H9 (cell line): Measurements from ENCODE around the gene ABCB11. TPM values are rescaled to one million over a fixed set of nuclear protein-coding genes. Genes with fewer than 3 reads are reported as not detected.
A peak's percentile ranks its signal among the peaks of the same experiment; 100 is the strongest.

Experiments used
- DNase-seq: peaks from one replicate; pipeline ENCODE4 v3.0.0-alpha.2; 2017
- H2AFZ ChIP-seq: one replicate; pipeline ENCODE4 v1.6.1; 2013; ENCODE audit warnings: mild to moderate bottlenecking, low read length, control low read depth, moderate library complexity
- H2AK5ac ChIP-seq: 2 replicates; pipeline ENCODE4 v1.6.1; 2013; ENCODE audit warnings: low read length, control low read depth, mixed read lengths; ENCODE audit not compliant: insufficient read length
- H2BK120ac ChIP-seq: one replicate; pipeline ENCODE4 v1.6.1; 2013; ENCODE audit warnings: low read depth, mild to moderate bottlenecking, low read length, control low read depth, inconsistent platforms; ENCODE audit not compliant: poor library complexity, severe bottlenecking
- H2BK12ac ChIP-seq: 2 replicates; pipeline ENCODE4 v1.6.1; 2013; ENCODE audit warnings: low read length, control low read depth, mixed read lengths, low read depth; ENCODE audit not compliant: insufficient read length
- H2BK15ac ChIP-seq: 2 replicates; pipeline ENCODE4 v1.6.1; 2013; ENCODE audit warnings: low read depth, low read length, control low read depth
- H2BK20ac ChIP-seq: one replicate; pipeline ENCODE4 v1.6.1; 2013; ENCODE audit warnings: low read depth, mild to moderate bottlenecking, low read length, control low read depth, inconsistent platforms; ENCODE audit not compliant: poor library complexity, severe bottlenecking
- H2BK5ac ChIP-seq: 2 replicates; pipeline ENCODE4 v1.6.1; 2013; ENCODE audit warnings: low read length, control low read depth, mixed read lengths; ENCODE audit not compliant: insufficient read length
- H3K14ac ChIP-seq: 2 replicates; pipeline ENCODE4 v1.6.1; 2013; ENCODE audit warnings: low read length, control low read depth; ENCODE audit not compliant: insufficient read depth
- H3K18ac ChIP-seq: 2 replicates; pipeline ENCODE4 v1.6.1; 2013; ENCODE audit warnings: low read depth, mild to moderate bottlenecking, mixed read lengths, low read length, control low read depth; ENCODE audit not compliant: insufficient read length
- H3K23ac ChIP-seq: 2 replicates; pipeline ENCODE4 v1.6.1; 2013; ENCODE audit warnings: low read length, control low read depth, mixed read lengths, low read depth; ENCODE audit not compliant: insufficient read length
- H3K23me2 ChIP-seq: 2 replicates; pipeline ENCODE4 v1.6.1; 2013; ENCODE audit warnings: low read depth, mild to moderate bottlenecking, mixed read lengths, low read length, control low read depth; ENCODE audit not compliant: insufficient read length, poor library complexity, severe bottlenecking
- H3K27ac ChIP-seq: 2 replicates; pipeline ENCODE4 v1.5.1; 2013; ENCODE audit warnings: low read length, control low read depth, mixed read lengths, low read depth; ENCODE audit not compliant: insufficient read length
- H3K27me3 ChIP-seq: 2 replicates; pipeline ENCODE4 v1.6.1; 2013; ENCODE audit warnings: low read length, control low read depth, inconsistent platforms; ENCODE audit not compliant: insufficient read depth
- H3K4ac ChIP-seq: 2 replicates; pipeline ENCODE4 v1.6.1; 2013; ENCODE audit warnings: low read depth, mild to moderate bottlenecking, control low read depth, inconsistent platforms, low read length, moderate library complexity
- H3K4me1 ChIP-seq: 2 replicates; pipeline ENCODE4 v1.6.1; 2013; ENCODE audit warnings: low read length, control low read depth, inconsistent platforms; ENCODE audit not compliant: insufficient read depth
- H3K4me2 ChIP-seq: 2 replicates; pipeline ENCODE4 v1.6.1; 2013; ENCODE audit warnings: low read length, control low read depth, mixed read lengths; ENCODE audit not compliant: insufficient read length, insufficient read depth
- H3K56ac ChIP-seq: 2 replicates; pipeline ENCODE4 v1.6.1; 2013; ENCODE audit warnings: low read depth, mild to moderate bottlenecking, mixed read lengths, low read length, control low read depth; ENCODE audit not compliant: insufficient read length
- H3K79me1 ChIP-seq: 2 replicates; pipeline ENCODE4 v1.6.1; 2013; ENCODE audit warnings: low read depth, mild to moderate bottlenecking, moderate library complexity, low read length, control low read depth, inconsistent platforms; ENCODE audit not compliant: insufficient read depth, poor library complexity, severe bottlenecking
- H3K79me2 ChIP-seq: 2 replicates; pipeline ENCODE4 v1.6.1; 2013; ENCODE audit warnings: low read length, control low read depth, inconsistent platforms; ENCODE audit not compliant: insufficient read depth
- H3K9ac ChIP-seq: 2 replicates; pipeline ENCODE4 v1.6.1; 2013; ENCODE audit warnings: low read length, control low read depth, mixed read lengths; ENCODE audit not compliant: insufficient read length; ENCODE audit errors: extremely low read depth
- H3K9me3 ChIP-seq: one replicate; pipeline ENCODE4 v1.6.1; 2013; ENCODE audit warnings: low read depth, low read length, inconsistent platforms; ENCODE audit not compliant: control insufficient read depth
- H3T11ph ChIP-seq: one replicate; pipeline ENCODE4 v1.6.1; 2013; ENCODE audit warnings: mild to moderate bottlenecking, low read length, control low read depth, inconsistent platforms
- H4K20me1 ChIP-seq: one replicate; pipeline ENCODE4 v1.6.1; 2013; ENCODE audit not compliant: control insufficient read depth, insufficient read length, insufficient read depth
- H4K5ac ChIP-seq: 2 replicates; pipeline ENCODE4 v1.6.1; 2013; ENCODE audit warnings: low read depth, mild to moderate bottlenecking, mixed read lengths, low read length, control low read depth; ENCODE audit not compliant: insufficient read length
- H4K8ac ChIP-seq: replicated peaks from 2 replicates; pipeline ENCODE4 v1.6.1; 2013; ENCODE audit warnings: low read length, control low read depth, mixed read lengths, low read depth; ENCODE audit not compliant: insufficient read length
- H4K91ac ChIP-seq: 2 replicates; pipeline ENCODE4 v1.6.1; 2013; ENCODE audit warnings: low read depth, mild to moderate bottlenecking, moderate library complexity, mixed read lengths, low read length, control low read depth; ENCODE audit not compliant: insufficient read length
- H3K27ac Mint-ChIP-seq, 3 experiments: 2 replicates in 2 of 3; 3 replicates in 1 of 3; pipeline ENCODE4 v1.8.0; 2020 to 2021; ENCODE audit warnings: mixed read lengths in 3 of 3, mild to moderate bottlenecking in 1 of 3, moderate library complexity in 1 of 3
- H3K27me3 Mint-ChIP-seq: 2 replicates; pipeline ENCODE4 v1.8.0; 2021; ENCODE audit warnings: low read depth, mild to moderate bottlenecking, moderate library complexity, mixed read lengths
- H3K36me3 Mint-ChIP-seq, 3 experiments: 2 replicates in 2 of 3; 3 replicates in 1 of 3; pipeline ENCODE4 v1.8.0; 2020 to 2021; ENCODE audit warnings: low read depth in 3 of 3, mixed read lengths in 3 of 3; ENCODE audit not compliant: insufficient read depth in 1 of 3
- H3K4me1 Mint-ChIP-seq, 2 experiments: 2 replicates each; pipeline ENCODE4 v1.8.0; 2020; ENCODE audit warnings: mixed read lengths in 2 of 2
- H3K4me3 Mint-ChIP-seq, 2 experiments: 2 replicates in 1 of 2; 3 replicates in 1 of 2; pipeline ENCODE4 v1.8.0; 2020 to 2021; ENCODE audit warnings: mild to moderate bottlenecking in 2 of 2, mixed read lengths in 2 of 2, moderate library complexity in 1 of 2
- H3K9me3 Mint-ChIP-seq, 2 experiments: 2 replicates in 1 of 2; 3 replicates in 1 of 2; pipeline ENCODE4 v1.8.0; 2020; ENCODE audit warnings: mild to moderate bottlenecking in 2 of 2, mixed read lengths in 2 of 2, moderate library complexity in 1 of 2
- WGBS: extraction: QIAGEN DNeasy Blood & Tissue Kit; methylation state at CpG from one replicate; pipeline ENCODE4 v1.1.7; 2013; ENCODE audit warnings: missing lambda C conversion rate, low lambda C conversion rate, mixed read lengths; ENCODE audit not compliant: insufficient read length; ENCODE audit errors: extremely low coverage; 5-methylcytosine and 5-hydroxymethylcytosine counted together
- total RNA-seq: library from RNA; stranded (reverse); gene quantifications from 2 replicates; pipeline ENCODE4 v1.2.1, GENCODE V29; 2021
- TF ChIP-seq, protein P1 (sequence below): fragments of 200-600 bp; sonication (generic); conservative IDR thresholded peaks from 3 replicates; pipeline ENCODE4 v1.8.0; 2021; ENCODE audit warnings: antibody characterized with exemption, mild to moderate bottlenecking

ABCB11 gene
- total RNA-seq, 1 experiment from 2014 or later, result not detected

DNA sequence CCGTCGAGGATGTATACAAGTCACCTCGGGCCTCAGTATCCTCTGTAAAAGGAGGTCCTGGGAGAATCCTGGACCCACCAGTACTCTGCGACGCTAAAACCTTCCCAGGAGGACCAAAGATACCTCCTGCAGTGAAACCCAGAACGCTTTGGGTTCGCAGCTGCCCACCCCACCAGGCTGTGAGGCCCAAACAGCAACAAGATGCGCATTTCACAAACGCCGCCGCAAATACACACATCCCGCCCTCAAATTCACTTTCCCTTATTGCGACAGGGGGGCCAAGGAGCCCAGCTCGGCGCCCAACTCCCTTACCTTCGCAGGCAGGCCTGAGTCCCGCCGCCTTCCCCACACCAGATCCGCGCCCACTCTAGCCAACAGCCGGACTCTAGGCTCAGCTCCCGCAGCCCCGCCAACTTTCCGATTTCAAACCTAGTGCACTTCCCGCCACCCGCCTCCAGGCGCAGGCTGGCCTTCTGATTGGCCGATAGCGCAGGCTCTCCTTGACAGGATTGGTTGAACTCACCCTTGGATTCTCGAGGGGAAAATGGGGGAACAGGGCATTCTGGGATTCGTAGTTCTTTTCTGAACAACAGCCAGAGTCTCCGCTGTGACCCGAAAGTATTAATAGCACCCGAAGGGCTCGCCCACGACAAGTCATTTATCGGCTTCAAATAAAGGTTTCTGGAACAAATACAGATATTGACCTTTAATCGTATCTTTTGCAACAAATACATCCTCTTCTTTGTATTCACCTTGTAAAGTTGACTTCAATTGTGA is 140.9 kb downstream of the ABCB11 start, which contains the start of gene SPC25:
SPC25 (minus strand) TSS at position 425 of the 777 bp plus-strand sequence. CDS start 911 bp downstream, outside the sequence.
- Histone ChIP-seq H3K4me1 (no peaks in the 10 kb centered on the region), H3K4ac (no peak within 1 kb of the TSS), H4K20me1 (no peaks in the 10 kb centered on the region), H3K9me3 (no peaks in the 10 kb centered on the region), H3K79me1 (no peaks in the 10 kb centered on the region), H3K23ac (no peak within 1 kb of the TSS), H3K18ac (no peak within 1 kb of the TSS), H3T11ph (no peak within 1 kb of the TSS), H3K9ac (peak within 1 kb of the TSS; percentile 78), H2BK120ac (no peak within 1 kb of the TSS), H3K4me2 (peak within 1 kb of the TSS; percentile 95), H4K8ac (no peak within 1 kb of the TSS), H2AFZ (peak within 1 kb of the TSS; percentile 63), H2BK12ac (no peak within 1 kb of the TSS), H2BK15ac (no peak within 1 kb of the TSS), H2BK20ac (no peak within 1 kb of the TSS), H3K56ac (no peak within 1 kb of the TSS), H3K79me2 (no peaks in the 10 kb centered on the region), H3K23me2 (peaks cover 3% of the 10 kb centered on the region), H3K27ac (no peak within 1 kb of the TSS), H4K5ac (no peak within 1 kb of the TSS), H2AK5ac (no peak within 1 kb of the TSS), H4K91ac (no peak within 1 kb of the TSS), H3K27me3 (no peaks in the 10 kb centered on the region), H2BK5ac (no peak within 1 kb of the TSS), H3K14ac (0 out of 2 replicates have a peak within 1 kb of the TSS, but pooled peaks have one; percentile 23)
- H3K4me3 Mint-ChIP-seq, result peak within 1 kb of the TSS; percentile 98 to 99
- H3K36me3 Mint-ChIP-seq, result peaks cover 16 to 30% (median 28%) of the 10 kb centered on the region in 3 experiments; a peak in 6 of 7 replicates
- TF ChIP-seq, protein P1, sequence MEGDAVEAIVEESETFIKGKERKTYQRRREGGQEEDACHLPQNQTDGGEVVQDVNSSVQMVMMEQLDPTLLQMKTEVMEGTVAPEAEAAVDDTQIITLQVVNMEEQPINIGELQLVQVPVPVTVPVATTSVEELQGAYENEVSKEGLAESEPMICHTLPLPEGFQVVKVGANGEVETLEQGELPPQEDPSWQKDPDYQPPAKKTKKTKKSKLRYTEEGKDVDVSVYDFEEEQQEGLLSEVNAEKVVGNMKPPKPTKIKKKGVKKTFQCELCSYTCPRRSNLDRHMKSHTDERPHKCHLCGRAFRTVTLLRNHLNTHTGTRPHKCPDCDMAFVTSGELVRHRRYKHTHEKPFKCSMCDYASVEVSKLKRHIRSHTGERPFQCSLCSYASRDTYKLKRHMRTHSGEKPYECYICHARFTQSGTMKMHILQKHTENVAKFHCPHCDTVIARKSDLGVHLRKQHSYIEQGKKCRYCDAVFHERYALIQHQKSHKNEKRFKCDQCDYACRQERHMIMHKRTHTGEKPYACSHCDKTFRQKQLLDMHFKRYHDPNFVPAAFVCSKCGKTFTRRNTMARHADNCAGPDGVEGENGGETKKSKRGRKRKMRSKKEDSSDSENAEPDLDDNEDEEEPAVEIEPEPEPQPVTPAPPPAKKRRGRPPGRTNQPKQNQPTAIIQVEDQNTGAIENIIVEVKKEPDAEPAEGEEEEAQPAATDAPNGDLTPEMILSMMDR, result no peak; the same call in 2 of the 3 replicates
- H3K27ac Mint-ChIP-seq, result peak within 1 kb of the TSS in 2 of 3 experiments; percentile 98 to 99; a peak in 5 of 7 replicates
- H3K27me3 Mint-ChIP-seq, result peaks cover 13% of the 10 kb centered on the region
- H3K4me1 Mint-ChIP-seq, result peaks cover 7 to 12% of the 10 kb centered on the region in 2 experiments
- H3K9me3 Mint-ChIP-seq, result no peaks in the 10 kb centered on the region
- DNase-seq, result peak; percentile 94
- no CpG with 5 or more reads among the region's 38 CpGs for WGBS
